ENCODE results near the gene YJEFN3. TPM values are rescaled to one million over a fixed set of nuclear protein-coding genes. Genes with fewer than 3 reads are reported as not detected.

The YJEFN3 gene
- total RNA-seq, 4 donors from 2014 or later = 1.1 to 12.0 (median 1.7) TPM

DNA sequence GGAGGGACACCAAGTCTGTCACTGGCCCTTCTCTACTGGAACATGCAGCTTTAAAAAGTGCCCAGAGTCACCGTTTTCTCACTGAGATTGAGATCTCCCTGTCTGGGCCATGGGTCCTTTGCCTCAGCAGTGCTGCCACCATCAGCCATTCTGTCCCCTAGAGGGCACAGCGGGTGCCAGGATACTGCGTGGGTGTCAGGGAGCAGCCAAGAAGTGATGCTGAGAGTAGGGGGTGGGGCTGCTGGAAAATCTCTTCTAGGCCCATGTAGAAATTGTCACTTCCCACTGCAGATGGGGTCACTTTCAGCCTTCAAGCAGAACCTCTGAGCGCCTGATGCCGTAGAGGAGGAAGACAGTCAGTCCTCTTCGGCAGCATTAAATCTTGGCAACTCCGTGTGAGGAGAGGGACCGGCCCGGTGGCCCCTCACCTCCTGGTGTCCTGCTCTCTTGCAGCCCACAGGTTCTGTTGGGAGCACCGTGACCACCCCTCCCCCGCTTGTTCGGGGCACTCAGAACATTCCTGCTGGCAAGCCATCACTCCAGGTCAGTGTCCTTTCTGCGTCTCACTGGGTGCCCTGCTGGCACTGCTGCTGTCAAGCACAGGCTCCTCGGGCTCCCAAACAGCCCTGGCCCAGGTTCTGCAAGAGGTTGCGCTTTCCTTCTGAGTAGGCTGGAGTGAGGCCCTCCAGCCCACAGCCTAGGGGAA, 34.7 kb upstream of the YJEFN3 start:
- no peak for TF ChIP-seq POLR2A (IDR thresholded peaks at IDR 0.05)
- no peak for TF ChIP-seq CTCF (IDR thresholded peaks at IDR 0.05)
- no peak for TF ChIP-seq POLR2AphosphoS5 (IDR thresholded peaks at IDR 0.05)
- no peak for TF ChIP-seq EP300 (IDR thresholded peaks at IDR 0.05)
- H3K9me3 ChIP-seq = no peaks in the 10 kb centered on the region
- no peak overlapping the region for H3K27ac ChIP-seq
- peaks cover 73% of the 10 kb centered on the region for H3K36me3 ChIP-seq
- H3K4me1 ChIP-seq = peaks cover 18% of the 10 kb centered on the region
- H3K27me3 ChIP-seq = no peaks in the 10 kb centered on the region
- peak in 1 of 2 donors; percentile 58 for DNase-seq (ENCODE audit: low spot score in 2 of 2)
- 87% methylated on average over 13 of the region's 15 CpGs for whole genome bisulfite sequencing
- H3K4me3 ChIP-seq = no peak overlapping the region

DNA sequence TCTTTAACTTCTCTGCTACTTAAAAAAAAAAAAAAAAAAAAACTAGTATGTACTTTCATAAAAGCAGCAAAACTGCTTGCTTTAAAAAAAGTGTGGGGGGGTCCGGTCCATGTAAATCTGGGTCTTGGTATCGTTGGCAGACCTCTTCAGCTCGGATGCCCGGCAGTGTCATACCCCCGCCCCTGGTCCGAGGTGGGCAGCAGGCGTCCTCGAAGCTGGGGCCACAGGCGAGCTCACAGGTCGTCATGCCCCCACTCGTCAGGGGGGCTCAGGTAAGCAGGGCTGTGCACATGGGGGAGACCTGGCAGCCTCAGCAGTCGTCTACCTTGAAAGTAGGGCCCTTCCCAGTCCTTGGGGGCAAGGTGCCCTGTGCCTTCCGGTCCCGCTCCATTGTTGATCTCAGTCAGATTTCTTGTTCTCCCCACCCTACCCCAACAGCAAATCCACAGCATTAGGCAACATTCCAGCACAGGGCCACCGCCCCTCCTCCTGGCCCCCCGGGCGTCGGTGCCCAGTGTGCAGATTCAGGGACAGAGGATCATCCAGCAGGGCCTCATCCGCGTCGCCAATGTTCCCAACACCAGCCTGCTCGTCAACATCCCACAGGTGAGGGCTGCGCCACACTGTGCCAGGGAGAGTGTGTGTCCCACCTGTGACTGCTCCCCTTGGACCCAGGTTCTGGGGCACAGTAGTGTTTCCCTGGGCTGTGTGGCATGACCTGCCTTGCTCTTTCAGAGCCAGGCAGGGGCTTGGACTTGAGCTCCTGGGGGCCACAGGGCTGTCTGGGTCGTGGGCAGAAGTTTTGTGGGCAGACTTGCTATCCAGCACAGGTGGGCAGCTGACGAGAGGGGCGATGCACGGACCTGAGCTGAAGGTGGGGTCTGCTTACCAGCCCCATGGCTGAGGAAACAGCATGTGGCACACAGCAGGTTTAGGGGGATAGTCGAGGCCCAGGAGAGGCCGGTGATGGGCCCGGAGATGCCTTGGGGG, 32.8 kb upstream of the YJEFN3 start:
- 88% methylated on average over 24 of the region's 30 CpGs for WGBS
- H3K4me1 ChIP-seq = no peaks in the 10 kb centered on the region
- no peak for TF ChIP-seq POLR2A (IDR thresholded peaks at IDR 0.05)
- no peak for TF ChIP-seq CTCF (IDR thresholded peaks at IDR 0.05)
- TF ChIP-seq EP300 (IDR thresholded peaks at IDR 0.05) = no peak
- no peak for TF ChIP-seq POLR2AphosphoS5 (IDR thresholded peaks at IDR 0.05)
- no peaks in the 10 kb centered on the region for H3K27me3 ChIP-seq
- peaks cover 92% of the 10 kb centered on the region for H3K36me3 ChIP-seq
- H3K9me3 ChIP-seq = no peaks in the 10 kb centered on the region
- DNase-seq (ENCODE audit: low spot score in 2 of 2) = peak in 1 of 2 donors; percentile 50
- H3K27ac ChIP-seq = no peak overlapping the region
- no peak overlapping the region for H3K4me3 ChIP-seq

GRCh38 chr19:19498255-19498991, 30.3 kb upstream of the YJEFN3 start:
- H3K4me1 ChIP-seq = no peaks in the 10 kb centered on the region
- no peak overlapping the region for H3K4me3 ChIP-seq
- WGBS = 89% methylated on average over 22 of the region's 33 CpGs
- DNase-seq (ENCODE audit: low spot score in 2 of 2) = peak in 1 of 2 donors; percentile 56
- H3K27me3 ChIP-seq = no peaks in the 10 kb centered on the region
- no peak for TF ChIP-seq CTCF (IDR thresholded peaks at IDR 0.05)
- no peaks in the 10 kb centered on the region for H3K9me3 ChIP-seq
- no peak overlapping the region for H3K27ac ChIP-seq
- H3K36me3 ChIP-seq = peaks cover 97% of the 10 kb centered on the region

DNA sequence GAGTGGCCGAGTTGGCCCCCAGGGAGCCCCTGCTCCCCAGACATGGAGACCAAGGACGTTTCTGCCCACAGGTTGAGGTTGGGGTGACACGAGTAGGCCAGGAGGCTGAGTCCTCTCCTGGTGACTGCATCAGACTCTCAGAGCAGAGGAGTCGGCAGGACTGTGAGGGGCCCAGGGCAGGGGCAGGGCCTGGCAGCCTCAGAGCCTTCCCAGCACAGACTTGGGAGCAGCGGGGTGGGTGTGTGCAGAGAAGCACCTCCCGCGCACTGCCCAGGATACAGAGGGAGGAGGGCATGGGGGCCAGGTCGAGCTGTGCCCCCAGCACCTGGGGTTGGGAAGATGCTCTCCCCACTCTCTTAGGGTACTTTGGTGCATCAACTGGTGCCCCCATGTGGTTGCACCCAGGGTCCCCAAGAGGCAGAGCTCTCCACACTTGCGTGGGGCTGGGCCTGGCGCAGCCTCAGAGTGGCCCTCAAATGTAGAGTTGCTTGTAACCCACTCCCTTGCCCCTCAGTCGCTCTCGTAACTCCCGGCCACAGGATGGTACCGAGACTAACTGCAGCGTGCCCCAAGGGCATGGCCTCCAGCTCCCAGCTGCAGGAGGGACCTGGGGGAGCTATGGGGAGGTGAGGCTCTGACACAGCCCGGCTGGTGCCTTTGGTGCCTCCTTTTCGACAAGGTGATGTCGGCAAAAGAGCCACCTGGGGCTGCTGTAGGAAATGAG, 29.3 kb upstream of the YJEFN3 start:
- 89% methylated on average over 12 of the region's 18 CpGs for WGBS
- no peaks in the 10 kb centered on the region for H3K4me1 ChIP-seq
- no peak overlapping the region for H3K27ac ChIP-seq
- no peaks in the 10 kb centered on the region for H3K9me3 ChIP-seq
- H3K36me3 ChIP-seq = peaks cover 97% of the 10 kb centered on the region
- TF ChIP-seq CTCF (IDR thresholded peaks at IDR 0.05) (no peak), EP300 (IDR thresholded peaks at IDR 0.05) (no peak), POLR2A (IDR thresholded peaks at IDR 0.05) (no peak), POLR2AphosphoS5 (IDR thresholded peaks at IDR 0.05) (no peak)
- no peaks in the 10 kb centered on the region for H3K27me3 ChIP-seq
- no peak overlapping the region for H3K4me3 ChIP-seq
- DNase-seq (ENCODE audit: low spot score in 2 of 2) = no peak
